Progenitor cell of endocrine pancreas (in vitro differentiated cells): Measurements from ENCODE around the gene CUX1. TPM values are rescaled to one million over a fixed set of nuclear protein-coding genes. Genes with fewer than 3 reads are reported as not detected.
"Not testable (repeated sequence)": the region's sequence is repeated elsewhere in the genome, so short reads cannot be mapped to it uniquely, and the experiment has no call there.

Source experiments
- DNase-seq: peaks from one replicate; pipeline ENCODE4 v3.0.0; 2021; ENCODE audit warnings: low spot score; ENCODE audit not compliant: unreplicated experiment
- H3K27ac Mint-ChIP-seq: 2 replicates; pipeline ENCODE4 v1.8.0; 2021; ENCODE audit warnings: mild to moderate bottlenecking, moderate library complexity, mixed read lengths
- H3K27me3 Mint-ChIP-seq: 2 replicates; pipeline ENCODE4 v1.8.0; 2021; ENCODE audit warnings: mixed read lengths
- H3K36me3 Mint-ChIP-seq: 2 replicates; pipeline ENCODE4 v1.8.0; 2022; ENCODE audit warnings: mixed read lengths; ENCODE audit not compliant: insufficient read depth
- H3K4me1 Mint-ChIP-seq: 2 replicates; pipeline ENCODE4 v1.8.0; 2021; ENCODE audit warnings: low read depth, mixed read lengths
- H3K4me3 Mint-ChIP-seq: 2 replicates; pipeline ENCODE4 v1.8.0; 2021; ENCODE audit warnings: low read depth, mild to moderate bottlenecking, moderate library complexity, mixed read lengths
- H3K9me3 Mint-ChIP-seq: 2 replicates; pipeline ENCODE4 v1.8.0; 2021; ENCODE audit warnings: low read depth, mixed read lengths
- CTCF ChIP-seq: fragments of 200-600 bp; sonication (generic); IDR thresholded peaks from one replicate; pipeline ENCODE4 v1.5.0; 2021; ENCODE audit warnings: antibody characterized with exemption, mild to moderate bottlenecking; ENCODE audit not compliant: unreplicated experiment
- total RNA-seq: library from RNA; stranded (reverse); gene quantifications from 2 replicates; pipeline ENCODE4 v1.2.1, GENCODE V29; 2021

Gene CUX1
- total RNA-seq, 1 donor from 2014 or later, result 103 TPM

GRCh38 chr7:101917566-101917965 lies 100.1 kb downstream of the CUX1 start:
- no peaks in the 10 kb centered on the region for H3K9me3 Mint-ChIP-seq
- no peak overlapping the region for H3K27ac Mint-ChIP-seq
- DNase-seq, result no peak
- peaks cover 17% of the 10 kb centered on the region for H3K4me1 Mint-ChIP-seq
- H3K4me3 Mint-ChIP-seq, result no peak overlapping the region
- peaks cover 18% of the 10 kb centered on the region for H3K36me3 Mint-ChIP-seq
- no peak for TF ChIP-seq CTCF
- no peaks in the 10 kb centered on the region for H3K27me3 Mint-ChIP-seq

GRCh38 chr7:101918426-101918825 lies 101.0 kb downstream of the CUX1 start:
- peaks cover 15% of the 10 kb centered on the region for H3K4me1 Mint-ChIP-seq
- TF ChIP-seq CTCF, result no peak

GRCh38 chr7:101919363-101920115 lies 102.1 kb downstream of the CUX1 start:
- no peak for DNase-seq
- peak overlapping the region; percentile 29 for H3K27ac Mint-ChIP-seq
- no peak overlapping the region for H3K4me3 Mint-ChIP-seq
- H3K9me3 Mint-ChIP-seq, result no peaks in the 10 kb centered on the region
- no peak for TF ChIP-seq CTCF
- H3K4me1 Mint-ChIP-seq, result peaks cover 16% of the 10 kb centered on the region
- H3K36me3 Mint-ChIP-seq, result peaks cover 24% of the 10 kb centered on the region
- no peaks in the 10 kb centered on the region for H3K27me3 Mint-ChIP-seq

More at GRCh38 chr7:101918426-101918825, 101.0 kb downstream of the CUX1 start:
- DNase-seq, result no peak
- Mint-ChIP-seq H3K36me3 (peaks cover 18% of the 10 kb centered on the region), H3K9me3 (no peaks in the 10 kb centered on the region), H3K27me3 (no peaks in the 10 kb centered on the region), H3K27ac (no peak overlapping the region), H3K4me3 (no peak overlapping the region)

- Mint-ChIP-seq H3K4me3 (no peak overlapping the region), H3K4me1 (peaks cover 15% of the 10 kb centered on the region), H3K27me3 (no peaks in the 10 kb centered on the region), H3K9me3 (no peaks in the 10 kb centered on the region), H3K36me3 (peaks cover 18% of the 10 kb centered on the region), H3K27ac (no peak overlapping the region)
- TF ChIP-seq CTCF, result no peak
- DNase-seq, result no peak
These were observed 103.6 kb downstream of the CUX1 start for GRCh38 chr7:101921061-101921460.

DNA sequence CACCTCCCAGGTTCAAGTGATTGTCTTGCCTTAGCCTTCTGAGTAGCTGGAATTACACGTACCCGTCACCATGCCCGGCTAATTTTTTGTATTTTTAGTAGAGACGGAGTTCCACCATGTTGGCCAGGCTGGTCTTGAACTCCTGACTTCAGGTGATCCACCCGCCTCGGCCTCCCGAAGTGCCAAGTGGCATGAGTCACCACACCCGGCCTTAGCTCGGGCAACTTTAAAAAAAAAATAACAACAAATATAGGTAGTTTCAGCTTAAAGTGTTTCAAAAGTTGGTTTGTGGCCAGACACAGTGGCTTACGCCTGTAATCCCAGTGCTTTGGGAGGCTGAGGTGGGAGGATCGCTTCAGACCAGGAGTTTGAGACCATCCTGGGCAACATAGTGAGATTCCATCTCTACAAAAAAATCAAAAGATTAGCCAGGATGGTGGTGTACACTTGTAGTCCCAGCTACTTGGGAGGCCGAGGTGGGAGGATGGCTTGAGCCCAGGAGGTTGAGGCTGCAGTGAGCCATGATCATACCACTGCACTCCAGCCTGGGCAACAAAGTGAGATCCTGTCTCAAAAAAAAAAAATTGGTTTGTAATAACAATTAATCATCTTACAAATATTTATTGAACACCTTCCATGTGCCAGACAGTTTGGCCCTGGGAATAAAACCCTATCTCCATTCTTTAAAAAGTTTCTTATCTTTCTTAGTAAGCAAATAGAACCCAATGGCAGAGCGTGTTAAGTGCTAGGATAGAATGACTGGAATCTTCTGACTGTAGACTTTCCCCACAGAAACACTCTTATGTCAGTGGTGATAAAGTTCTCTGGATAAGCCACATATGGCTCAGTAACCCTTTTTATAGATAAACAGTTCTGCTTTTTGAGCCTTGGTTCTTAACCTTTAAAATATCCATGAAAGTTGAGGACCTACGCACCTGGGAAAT lies 104.4 kb downstream of the CUX1 start:
- not testable (repeated sequence) for DNase-seq, H3K9me3 Mint-ChIP-seq, H3K27me3 Mint-ChIP-seq, H3K4me3 Mint-ChIP-seq
- Mint-ChIP-seq H3K36me3 (peaks cover 21% of the 10 kb centered on the region), H3K4me1 (peaks cover 15% of the 10 kb centered on the region), H3K27ac (peak overlapping the region; percentile 81)
